Measurements from ENCODE around the gene PPP4R3B.

Gene PPP4R3B

DNA sequence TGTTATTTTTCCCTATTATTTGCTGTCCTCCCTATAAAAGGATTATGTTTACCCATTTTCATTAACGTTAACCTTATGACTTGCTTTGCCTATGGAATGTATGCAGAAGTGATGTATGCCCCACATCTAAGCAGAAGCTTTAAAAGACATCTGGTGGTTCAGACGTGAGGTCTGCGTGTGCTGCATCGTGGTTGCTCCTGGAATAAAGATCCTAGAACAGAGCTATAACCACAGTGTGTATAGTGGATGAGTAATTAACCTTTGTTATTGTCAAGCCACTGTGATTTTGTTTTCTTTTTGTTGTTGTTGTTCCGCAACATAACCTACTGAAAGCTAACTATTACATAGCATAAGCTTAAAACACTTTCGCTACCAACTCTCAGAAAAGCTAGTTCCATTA is 118.8 kb downstream of the PPP4R3B start:
- no peak overlapping the region for H3K4me3 ChIP-seq (ENCODE audit: low read depth, low read length)
- no peak for TF ChIP-seq MYC (IDR thresholded peaks at IDR 0.05; ENCODE audit: low read depth, low read length)
- DNase-seq (ENCODE audit: low read depth), result no peak

Measured in NB4 (cell line).